Liver (tissue), 3 donors: ENCODE results near the gene CBFB.

Experiments used
- EGR1 ChIP-seq, 2 donors: IDR thresholded peaks; 2 replicates each; pipeline ENCODE4 v1.6.1; 2016 to 2018; ENCODE audit warnings: antibody characterized with exemption in 2 of 2, low read depth in 2 of 2
- GABPA ChIP-seq, 2 donors: IDR thresholded peaks in 1 of 2; conservative IDR thresholded peaks in 1 of 2; 2 replicates each; pipeline ENCODE4 v1.6.1; 2016; ENCODE audit warnings: antibody characterized with exemption in 2 of 2, mild to moderate bottlenecking in 1 of 2, moderate library complexity in 1 of 2
- RAD21 ChIP-seq, 2 donors: IDR thresholded peaks; 2 replicates each; pipeline ENCODE4 v1.6.1; 2016; ENCODE audit warnings: antibody characterized with exemption in 2 of 2, mild to moderate bottlenecking in 2 of 2
- RXRA ChIP-seq, 2 donors: IDR thresholded peaks; 2 replicates each; pipeline ENCODE4 v1.6.1; 2017 to 2018; ENCODE audit warnings: antibody characterized with exemption in 2 of 2, mild to moderate bottlenecking in 1 of 2
- SP1 ChIP-seq: IDR thresholded peaks from 2 replicates; pipeline ENCODE4 v1.6.1; 2018; ENCODE audit warnings: antibody characterized with exemption, mild to moderate bottlenecking
- TAF1 ChIP-seq: conservative IDR thresholded peaks from 2 replicates; pipeline ENCODE4 v1.6.1; 2016; ENCODE audit warnings: antibody characterized with exemption, mild to moderate bottlenecking
- YY1 ChIP-seq: IDR thresholded peaks from 2 replicates; pipeline ENCODE4 v1.6.1; 2016; ENCODE audit warnings: antibody characterized with exemption, mild to moderate bottlenecking
- TF ChIP-seq, protein P1 (sequence below): fragments of 150-350 bp; IDR thresholded peaks from 2 replicates; pipeline ENCODE4 v1.5.1; 2017; ENCODE audit warnings: improper control_type of control experiment, low read depth, low read length; ENCODE audit not compliant: missing input control
- TF ChIP-seq, protein P2 (sequence below): IDR thresholded peaks from 2 replicates; pipeline ENCODE4 v1.6.1; 2016; ENCODE audit warnings: antibody characterized with exemption
- TF ChIP-seq, protein P3 (sequence below): IDR thresholded peaks from 2 replicates; pipeline ENCODE4 v1.6.1; 2016; ENCODE audit warnings: antibody characterized with exemption, mild to moderate bottlenecking
- TF ChIP-seq, protein P4 (sequence below): IDR thresholded peaks from 2 replicates; pipeline ENCODE4 v1.6.1; 2016; ENCODE audit warnings: antibody characterized with exemption
- donor health status: healthy.
- donor health status: healthy.

DNA sequence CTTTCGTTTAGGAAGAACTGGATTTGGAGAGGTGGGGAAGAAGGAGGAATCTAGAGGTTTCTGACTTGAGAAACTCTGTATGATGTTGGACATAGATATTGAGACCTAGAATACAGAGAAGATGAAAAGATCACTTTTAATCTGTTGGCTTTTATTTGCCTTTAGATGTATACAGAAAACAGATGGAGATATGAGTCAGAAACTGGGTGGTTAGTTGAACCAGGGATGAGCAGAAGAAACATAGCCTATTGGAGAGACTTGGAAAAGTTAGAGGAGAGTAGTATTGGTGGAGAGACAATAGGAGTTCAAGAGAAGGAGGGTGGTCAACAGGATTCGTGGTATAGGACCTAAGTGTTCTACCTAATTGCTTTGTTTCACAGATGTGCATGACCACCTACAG lies 85.8 kb downstream of the CBFB start:
- TF ChIP-seq, protein P1, sequence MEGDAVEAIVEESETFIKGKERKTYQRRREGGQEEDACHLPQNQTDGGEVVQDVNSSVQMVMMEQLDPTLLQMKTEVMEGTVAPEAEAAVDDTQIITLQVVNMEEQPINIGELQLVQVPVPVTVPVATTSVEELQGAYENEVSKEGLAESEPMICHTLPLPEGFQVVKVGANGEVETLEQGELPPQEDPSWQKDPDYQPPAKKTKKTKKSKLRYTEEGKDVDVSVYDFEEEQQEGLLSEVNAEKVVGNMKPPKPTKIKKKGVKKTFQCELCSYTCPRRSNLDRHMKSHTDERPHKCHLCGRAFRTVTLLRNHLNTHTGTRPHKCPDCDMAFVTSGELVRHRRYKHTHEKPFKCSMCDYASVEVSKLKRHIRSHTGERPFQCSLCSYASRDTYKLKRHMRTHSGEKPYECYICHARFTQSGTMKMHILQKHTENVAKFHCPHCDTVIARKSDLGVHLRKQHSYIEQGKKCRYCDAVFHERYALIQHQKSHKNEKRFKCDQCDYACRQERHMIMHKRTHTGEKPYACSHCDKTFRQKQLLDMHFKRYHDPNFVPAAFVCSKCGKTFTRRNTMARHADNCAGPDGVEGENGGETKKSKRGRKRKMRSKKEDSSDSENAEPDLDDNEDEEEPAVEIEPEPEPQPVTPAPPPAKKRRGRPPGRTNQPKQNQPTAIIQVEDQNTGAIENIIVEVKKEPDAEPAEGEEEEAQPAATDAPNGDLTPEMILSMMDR: no peak
- TF ChIP-seq YY1 (no peak), RAD21 (IDR thresholded peaks at IDR 0.05) (no peak), EGR1 (IDR thresholded peaks at IDR 0.05; ENCODE audit: low read depth in 2 of 2) (no peak), RXRA (IDR thresholded peaks at IDR 0.05) (no peak), TAF1 (no peak), SP1 (no peak), GABPA (IDR thresholded peaks at IDR 0.05 in 1 of 2, conservative IDR thresholded peaks at IDR 0.05 in 1 of 2) (no peak)
- TF ChIP-seq, protein P2, sequence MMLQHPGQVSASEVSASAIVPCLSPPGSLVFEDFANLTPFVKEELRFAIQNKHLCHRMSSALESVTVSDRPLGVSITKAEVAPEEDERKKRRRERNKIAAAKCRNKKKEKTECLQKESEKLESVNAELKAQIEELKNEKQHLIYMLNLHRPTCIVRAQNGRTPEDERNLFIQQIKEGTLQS: no peak
- TF ChIP-seq, protein P3, sequence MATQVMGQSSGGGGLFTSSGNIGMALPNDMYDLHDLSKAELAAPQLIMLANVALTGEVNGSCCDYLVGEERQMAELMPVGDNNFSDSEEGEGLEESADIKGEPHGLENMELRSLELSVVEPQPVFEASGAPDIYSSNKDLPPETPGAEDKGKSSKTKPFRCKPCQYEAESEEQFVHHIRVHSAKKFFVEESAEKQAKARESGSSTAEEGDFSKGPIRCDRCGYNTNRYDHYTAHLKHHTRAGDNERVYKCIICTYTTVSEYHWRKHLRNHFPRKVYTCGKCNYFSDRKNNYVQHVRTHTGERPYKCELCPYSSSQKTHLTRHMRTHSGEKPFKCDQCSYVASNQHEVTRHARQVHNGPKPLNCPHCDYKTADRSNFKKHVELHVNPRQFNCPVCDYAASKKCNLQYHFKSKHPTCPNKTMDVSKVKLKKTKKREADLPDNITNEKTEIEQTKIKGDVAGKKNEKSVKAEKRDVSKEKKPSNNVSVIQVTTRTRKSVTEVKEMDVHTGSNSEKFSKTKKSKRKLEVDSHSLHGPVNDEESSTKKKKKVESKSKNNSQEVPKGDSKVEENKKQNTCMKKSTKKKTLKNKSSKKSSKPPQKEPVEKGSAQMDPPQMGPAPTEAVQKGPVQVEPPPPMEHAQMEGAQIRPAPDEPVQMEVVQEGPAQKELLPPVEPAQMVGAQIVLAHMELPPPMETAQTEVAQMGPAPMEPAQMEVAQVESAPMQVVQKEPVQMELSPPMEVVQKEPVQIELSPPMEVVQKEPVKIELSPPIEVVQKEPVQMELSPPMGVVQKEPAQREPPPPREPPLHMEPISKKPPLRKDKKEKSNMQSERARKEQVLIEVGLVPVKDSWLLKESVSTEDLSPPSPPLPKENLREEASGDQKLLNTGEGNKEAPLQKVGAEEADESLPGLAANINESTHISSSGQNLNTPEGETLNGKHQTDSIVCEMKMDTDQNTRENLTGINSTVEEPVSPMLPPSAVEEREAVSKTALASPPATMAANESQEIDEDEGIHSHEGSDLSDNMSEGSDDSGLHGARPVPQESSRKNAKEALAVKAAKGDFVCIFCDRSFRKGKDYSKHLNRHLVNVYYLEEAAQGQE: no peak
- TF ChIP-seq, protein P4, sequence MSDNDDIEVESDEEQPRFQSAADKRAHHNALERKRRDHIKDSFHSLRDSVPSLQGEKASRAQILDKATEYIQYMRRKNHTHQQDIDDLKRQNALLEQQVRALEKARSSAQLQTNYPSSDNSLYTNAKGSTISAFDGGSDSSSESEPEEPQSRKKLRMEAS: no peak
